Measurements from ENCODE around the gene OR4D6. TPM values are rescaled to one million over a fixed set of nuclear protein-coding genes. Genes with fewer than 3 reads are reported as not detected.

Gene OR4D6
- polyA plus RNA-seq, 3 donors: not detected

- 77 to 89% (median 83%) methylated on average over 3 of the region's 3 CpGs for WGBS, 3 donors
These were observed 23.6 kb downstream of the OR4D6 start for GRCh38 chr11:59480359-59480758.

GRCh38 chr11:59501931-59502330 lies 45.2 kb downstream of the OR4D6 start:
- no peak overlapping the region for H3K27ac ChIP-seq (ENCODE audit: low read depth, low read length)
- 45 to 94% (median 45%) methylated on average over 1 of the region's 1 CpG for WGBS, 3 donors

More at GRCh38 chr11:59480359-59480758, 23.6 kb downstream of the OR4D6 start:
- H3K27ac ChIP-seq (ENCODE audit: low read depth, low read length): no peak overlapping the region

GRCh38 chr11:59503276-59503675 lies 46.5 kb downstream of the OR4D6 start, which contains the start of gene OR4D11:
Gene OR4D11, plus strand, starts transcription at chr11:59503576. Its CDS starts 0 bp downstream, at chr11:59503576.
- no peak within 1 kb of the TSS for H3K27ac ChIP-seq (ENCODE audit: low read depth, low read length)

Other genes with a start within 250 kb of the OR4D6 start
- 10 to 100 TPM in 2 of 3 donors, 1 to 10 TPM in 1; 2.3 to 13.5 (median 11.8) TPM for gene MPEG1, start 244.0 kb upstream of the OR4D6 start, polyA plus RNA-seq
- not detected for gene OR5AN1, start 98.1 kb upstream of the OR4D6 start, polyA plus RNA-seq
- gene OR5A2, start 30.5 kb upstream of the OR4D6 start, polyA plus RNA-seq: under 1 TPM in 1 of 3 donors, not detected in 2; under 0.01 TPM
- not detected for gene OR5A1, start 20.5 kb upstream of the OR4D6 start, polyA plus RNA-seq
- gene OR4D10, start 16.4 kb downstream of the OR4D6 start, polyA plus RNA-seq: not detected
- not detected for gene OR4D11, start 46.6 kb downstream of the OR4D6 start, polyA plus RNA-seq
- gene OR4D9, start 54.6 kb downstream of the OR4D6 start, polyA plus RNA-seq: under 1 TPM in 1 of 3 donors, not detected in 2; under 0.01 TPM
- gene OSBP, start 158.8 kb downstream of the OR4D6 start, polyA plus RNA-seq: 10 to 100 TPM; 17.0 to 27.8 (median 18.9) TPM
- gene PATL1, start 212.1 kb downstream of the OR4D6 start, polyA plus RNA-seq: 10 to 100 TPM in 2 of 3 donors, 1 to 10 TPM in 1; 6.5 to 16.8 (median 14.4) TPM